Fibroblast of pulmonary artery (primary cell): ENCODE measurements around the gene RHOT2.

Experiments
- DNase-seq: peaks from one replicate; pipeline ENCODE4 v3.0.0-alpha.2; 2010; ENCODE audit warnings: low read depth
- H3K4me3 ChIP-seq: replicated peaks from 2 replicates; pipeline ENCODE4 v1.5.1; 2011; ENCODE audit warnings: low read depth, mild to moderate bottlenecking, control low read depth, low read length, moderate library complexity
- TF ChIP-seq, protein P1 (sequence below): IDR thresholded peaks from 2 replicates; pipeline ENCODE4 v1.5.1; 2011; ENCODE audit warnings: mild to moderate bottlenecking, control low read depth, low read length, inconsistent platforms; ENCODE audit errors: missing control alignments

RHOT2 gene

GRCh38 chr16:719815-720446 lies 52.0 kb downstream of the RHOT2 start:
- DNase-seq, result no peak
- TF ChIP-seq, protein P1, sequence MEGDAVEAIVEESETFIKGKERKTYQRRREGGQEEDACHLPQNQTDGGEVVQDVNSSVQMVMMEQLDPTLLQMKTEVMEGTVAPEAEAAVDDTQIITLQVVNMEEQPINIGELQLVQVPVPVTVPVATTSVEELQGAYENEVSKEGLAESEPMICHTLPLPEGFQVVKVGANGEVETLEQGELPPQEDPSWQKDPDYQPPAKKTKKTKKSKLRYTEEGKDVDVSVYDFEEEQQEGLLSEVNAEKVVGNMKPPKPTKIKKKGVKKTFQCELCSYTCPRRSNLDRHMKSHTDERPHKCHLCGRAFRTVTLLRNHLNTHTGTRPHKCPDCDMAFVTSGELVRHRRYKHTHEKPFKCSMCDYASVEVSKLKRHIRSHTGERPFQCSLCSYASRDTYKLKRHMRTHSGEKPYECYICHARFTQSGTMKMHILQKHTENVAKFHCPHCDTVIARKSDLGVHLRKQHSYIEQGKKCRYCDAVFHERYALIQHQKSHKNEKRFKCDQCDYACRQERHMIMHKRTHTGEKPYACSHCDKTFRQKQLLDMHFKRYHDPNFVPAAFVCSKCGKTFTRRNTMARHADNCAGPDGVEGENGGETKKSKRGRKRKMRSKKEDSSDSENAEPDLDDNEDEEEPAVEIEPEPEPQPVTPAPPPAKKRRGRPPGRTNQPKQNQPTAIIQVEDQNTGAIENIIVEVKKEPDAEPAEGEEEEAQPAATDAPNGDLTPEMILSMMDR, result peak; percentile 19
- H3K4me3 ChIP-seq, result peak overlapping the region; percentile 70

DNA sequence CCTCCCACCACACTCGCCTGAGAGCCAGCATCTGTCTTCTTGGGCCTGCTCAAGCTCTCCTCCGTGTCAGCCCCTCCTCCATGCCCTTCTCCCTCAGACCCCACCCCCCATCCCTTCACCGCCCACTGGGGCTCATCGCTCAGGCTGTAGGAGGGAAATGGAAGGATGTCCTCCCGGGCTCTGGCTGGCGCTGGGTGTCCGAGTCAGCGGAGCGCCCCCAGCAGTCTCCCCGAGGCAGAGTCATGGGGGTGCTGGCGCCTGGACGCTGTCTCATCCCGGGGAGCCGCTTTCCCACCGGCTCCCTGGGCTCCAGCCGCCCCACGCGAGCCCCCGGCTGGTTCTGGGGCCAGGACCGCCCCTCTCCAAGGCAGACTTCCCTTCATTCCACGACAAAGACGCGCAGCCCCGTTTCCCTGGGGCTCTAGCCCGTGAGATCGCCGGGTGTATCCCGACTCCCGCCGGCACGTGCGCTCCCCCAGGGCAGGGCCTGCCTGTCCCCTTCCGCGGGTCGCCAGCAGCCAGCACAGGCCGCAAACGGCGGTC lies 52.6 kb downstream of the RHOT2 start:
- DNase-seq, result peak; percentile 67

DNA sequence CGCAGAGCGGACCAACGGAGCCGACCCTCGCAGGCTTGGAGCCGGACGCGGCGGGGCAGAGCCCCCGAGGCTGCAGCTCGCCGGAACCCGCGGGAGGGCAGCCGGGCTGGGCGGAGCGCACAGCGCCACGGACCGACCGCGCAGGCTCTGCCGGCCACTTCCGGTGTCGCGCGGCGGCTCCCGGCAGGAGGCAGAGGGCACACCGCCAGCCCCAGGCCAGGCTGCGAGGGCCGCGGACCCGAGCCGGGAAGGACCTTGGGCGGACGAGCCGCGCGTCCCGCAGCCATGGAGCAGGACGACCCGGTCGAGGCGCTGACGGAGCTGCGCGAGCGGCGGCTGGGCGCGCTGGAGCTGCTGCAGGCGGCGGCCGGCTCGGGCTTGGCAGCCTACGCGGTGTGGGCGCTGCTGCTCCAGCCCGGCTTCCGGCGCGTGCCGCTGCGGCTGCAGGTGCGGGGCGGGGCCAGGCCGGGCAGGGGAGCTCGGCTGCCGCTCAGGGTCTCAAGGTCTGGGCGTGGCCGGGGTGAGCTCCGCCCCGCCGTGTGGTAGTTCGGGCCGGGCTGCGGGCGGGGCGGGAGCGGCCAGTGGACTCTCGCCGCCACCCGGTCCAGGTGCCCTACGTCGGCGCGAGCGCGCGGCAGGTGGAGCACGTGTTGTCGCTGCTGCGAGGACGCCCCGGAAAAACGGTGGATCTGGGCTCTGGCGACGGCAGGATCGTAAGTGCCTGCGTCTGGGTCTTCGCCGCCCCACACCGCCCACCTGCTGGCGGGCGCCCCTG lies 53.2 kb downstream of the RHOT2 start, which contains the start of gene ANTKMT:
ANTKMT (plus strand) TSS at position 157 of the 775 bp plus-strand sequence; CDS start at position 286, 129 bp downstream.
- TF ChIP-seq, protein P1, result no peak
- peak within 1 kb of the TSS; percentile 70 for H3K4me3 ChIP-seq
- peak; percentile 71 for DNase-seq

More for the DNA sequence above, 52.6 kb downstream of the RHOT2 start:
- TF ChIP-seq, protein P1, result peak; percentile 18
- H3K4me3 ChIP-seq, result peak overlapping the region; percentile 70

GRCh38 chr16:721765-722540 lies 54.0 kb downstream of the RHOT2 start:
- DNase-seq, result no peak
- TF ChIP-seq, protein P1, result no peak
- peak overlapping the region; percentile 70 for H3K4me3 ChIP-seq

- DNase-seq, result no peak
- TF ChIP-seq, protein P1, result no peak
- no peak overlapping the region for H3K4me3 ChIP-seq
Observed at GRCh38 chr16:722835-723633, 55.1 kb downstream of the RHOT2 start.

DNA sequence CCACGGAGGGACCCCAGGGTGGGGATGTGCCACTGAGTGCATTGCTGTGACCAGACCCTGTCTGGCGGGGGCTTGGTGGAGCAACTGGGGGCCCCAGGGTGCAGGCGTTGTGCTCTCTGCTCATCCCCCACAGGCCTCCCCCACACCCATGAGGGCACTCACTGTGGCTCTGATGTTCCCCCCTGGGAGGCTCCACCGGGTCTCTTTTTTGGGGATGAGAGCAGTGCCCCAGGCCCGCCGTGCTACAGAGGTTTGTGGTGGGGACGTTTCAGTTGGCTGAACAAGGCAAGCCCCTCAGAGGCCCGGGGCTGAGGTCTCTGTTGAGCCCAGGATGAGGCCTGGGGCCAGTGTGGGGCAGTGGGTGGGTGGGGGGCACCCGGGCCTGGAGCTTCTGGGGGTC lies 55.8 kb downstream of the RHOT2 start:
- DNase-seq, result no peak
- no peak overlapping the region for H3K4me3 ChIP-seq
- TF ChIP-seq, protein P1, result no peak
